ENCODE data around the gene ARHGEF28.

DNA sequence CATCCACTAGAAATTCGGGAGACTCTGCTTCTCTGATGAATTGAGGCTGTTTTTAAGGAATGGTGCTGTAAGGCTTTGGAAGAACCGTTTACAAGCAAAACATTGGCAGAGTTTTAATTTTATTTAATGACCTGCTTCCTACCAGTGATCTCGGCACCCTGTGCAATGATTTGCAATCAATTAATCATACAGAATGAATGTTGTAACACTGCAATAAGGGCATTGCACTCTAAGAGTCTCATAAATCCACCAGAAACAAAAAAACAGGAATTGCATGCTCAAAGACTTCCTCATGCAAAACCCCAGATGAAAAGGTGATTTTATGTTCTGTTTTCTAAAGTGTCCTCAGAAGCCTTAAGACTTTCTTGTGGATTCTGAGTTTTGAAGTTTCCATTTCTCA is 295.7 kb downstream of the ARHGEF28 start:
- TF ChIP-seq, protein P1, sequence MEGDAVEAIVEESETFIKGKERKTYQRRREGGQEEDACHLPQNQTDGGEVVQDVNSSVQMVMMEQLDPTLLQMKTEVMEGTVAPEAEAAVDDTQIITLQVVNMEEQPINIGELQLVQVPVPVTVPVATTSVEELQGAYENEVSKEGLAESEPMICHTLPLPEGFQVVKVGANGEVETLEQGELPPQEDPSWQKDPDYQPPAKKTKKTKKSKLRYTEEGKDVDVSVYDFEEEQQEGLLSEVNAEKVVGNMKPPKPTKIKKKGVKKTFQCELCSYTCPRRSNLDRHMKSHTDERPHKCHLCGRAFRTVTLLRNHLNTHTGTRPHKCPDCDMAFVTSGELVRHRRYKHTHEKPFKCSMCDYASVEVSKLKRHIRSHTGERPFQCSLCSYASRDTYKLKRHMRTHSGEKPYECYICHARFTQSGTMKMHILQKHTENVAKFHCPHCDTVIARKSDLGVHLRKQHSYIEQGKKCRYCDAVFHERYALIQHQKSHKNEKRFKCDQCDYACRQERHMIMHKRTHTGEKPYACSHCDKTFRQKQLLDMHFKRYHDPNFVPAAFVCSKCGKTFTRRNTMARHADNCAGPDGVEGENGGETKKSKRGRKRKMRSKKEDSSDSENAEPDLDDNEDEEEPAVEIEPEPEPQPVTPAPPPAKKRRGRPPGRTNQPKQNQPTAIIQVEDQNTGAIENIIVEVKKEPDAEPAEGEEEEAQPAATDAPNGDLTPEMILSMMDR (IDR thresholded peaks at IDR 0.05): no peak
- no peak for TF ChIP-seq EZH2phosphoT487 (IDR thresholded peaks at IDR 0.05)
- no peak for TF ChIP-seq EZH2 (IDR thresholded peaks at IDR 0.05)
